Measurements from ENCODE around the gene ZNF438.

GRCh38 chr10:30849231-30850035 lies 182.2 kb downstream of the ZNF438 start:
- TF ChIP-seq TAF1 (IDR thresholded peaks at IDR 0.05; ENCODE audit: borderline replicate concordance, insufficient read depth, low read length) (no peak), REST (IDR thresholded peaks at IDR 0.05; ENCODE audit: insufficient read depth in 1 of 2, low read depth in 2 of 2, low read length in 2 of 2) (no peak), POLR2AphosphoS5 (IDR thresholded peaks at IDR 0.05; ENCODE audit: low read depth, low read length) (no peak), SIN3A (IDR thresholded peaks at IDR 0.05; ENCODE audit: borderline replicate concordance, insufficient read depth, low read length) (no peak)
